ENCODE measurements around the gene BTNL9.

The BTNL9 gene

DNA sequence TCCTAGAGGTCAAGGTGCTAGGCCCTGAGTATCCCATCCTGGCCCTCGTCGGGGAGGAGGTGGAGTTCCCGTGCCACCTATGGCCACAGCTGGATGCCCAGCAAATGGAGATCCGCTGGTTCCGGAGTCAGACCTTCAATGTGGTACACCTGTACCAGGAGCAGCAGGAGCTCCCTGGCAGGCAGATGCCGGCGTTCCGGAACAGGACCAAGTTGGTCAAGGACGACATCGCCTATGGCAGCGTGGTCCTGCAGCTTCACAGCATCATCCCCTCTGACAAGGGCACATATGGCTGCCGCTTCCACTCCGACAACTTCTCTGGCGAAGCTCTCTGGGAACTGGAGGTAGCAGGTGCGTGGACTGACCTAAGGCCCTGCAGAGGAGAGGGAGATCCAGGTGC is 7.9 kb downstream of the BTNL9 start:
- H3K27ac ChIP-seq (ENCODE audit: insufficient read depth in 1 of 2, low read depth in 1 of 2, low read length in 2 of 2, poor library complexity in 1 of 2, severe bottlenecking in 2 of 2), result no peak overlapping the region

GRCh38 chr5:181050016-181050415 is 9.9 kb downstream of the BTNL9 start:
- CTCF ChIA-PET, result no interaction called here

More for the DNA sequence above, 7.9 kb downstream of the BTNL9 start:
- ChIA-PET CTCF (interaction anchor here (0.7 to 0.8 kb wide), 2 partner anchors 123 to 257 kb away, joined by 3 read pairs; no protein-coding TSS in a partner anchor), POLR2A (no interaction called here)
- peaks cover 0 to 8% (median 2%) of the 10 kb centered on the region in 5 experiments for H3K9me3 ChIP-seq (ENCODE audit: control extremely low read depth in 1 of 5, control insufficient read depth in 4 of 5, insufficient read depth in 2 of 5, low read depth in 1 of 5, low read length in 4 of 5)
- peaks cover 3 to 91% (median 17%) of the 10 kb centered on the region in 5 experiments for H3K27me3 ChIP-seq (replicated peaks in 2 of 5; ENCODE audit: control insufficient read depth in 4 of 5, insufficient read depth in 5 of 5, low read length in 4 of 5)
- H3K4me3 ChIP-seq (ENCODE audit: control insufficient read depth in 1 of 7, extremely low read depth in 1 of 7, insufficient read depth in 4 of 7, low read depth in 2 of 7, low read length in 6 of 7), result no peak overlapping the region
- DNase-seq, result no peak
- H3K36me3 ChIP-seq (ENCODE audit: control insufficient read depth in 4 of 4, insufficient read depth in 4 of 4, low read length in 3 of 4), result no peaks in the 10 kb centered on the region
- peaks cover 0 to 5% (median 2%) of the 10 kb centered on the region in 4 experiments for H3K4me1 ChIP-seq (ENCODE audit: control extremely low read depth in 1 of 4, control insufficient read depth in 4 of 4, insufficient read depth in 4 of 4, low read length in 3 of 4)
- WGBS (ENCODE audit: insufficient coverage), result 96% methylated on average over 15 of the region's 15 CpGs

GRCh38 chr5:181051841-181052671 is 12.0 kb downstream of the BTNL9 start:
- CTCF ChIA-PET, result interaction anchor here (0.9 kb wide), 1 partner anchor 36 kb away, joined by 3 read pairs; no protein-coding TSS in a partner anchor

More at GRCh38 chr5:181050016-181050415, 9.9 kb downstream of the BTNL9 start:
- POLR2A ChIA-PET, result no interaction called here
- WGBS (ENCODE audit: insufficient coverage), result 100% methylated on average over 4 of the region's 5 CpGs
- Histone ChIP-seq H3K9me3 (ENCODE audit: control extremely low read depth in 1 of 5, control insufficient read depth in 4 of 5, insufficient read depth in 2 of 5, low read depth in 1 of 5, low read length in 4 of 5) (peaks cover 0 to 8% (median 2%) of the 10 kb centered on the region in 5 experiments), H3K36me3 (ENCODE audit: control insufficient read depth in 4 of 4, insufficient read depth in 4 of 4, low read length in 3 of 4) (no peaks in the 10 kb centered on the region), H3K4me1 (ENCODE audit: control extremely low read depth in 1 of 4, control insufficient read depth in 4 of 4, insufficient read depth in 4 of 4, low read length in 3 of 4) (peaks cover 0 to 15% (median 11%) of the 10 kb centered on the region in 4 experiments), H3K4me3 (ENCODE audit: control insufficient read depth in 1 of 7, extremely low read depth in 1 of 7, insufficient read depth in 4 of 7, low read depth in 2 of 7, low read length in 6 of 7) (no peak overlapping the region), H3K27ac (ENCODE audit: insufficient read depth in 1 of 2, low read depth in 1 of 2, low read length in 2 of 2, poor library complexity in 1 of 2, severe bottlenecking in 2 of 2) (no peak overlapping the region), H3K27me3 (replicated peaks in 2 of 5; ENCODE audit: control insufficient read depth in 4 of 5, insufficient read depth in 5 of 5, low read length in 4 of 5) (peaks cover 5 to 91% (median 33%) of the 10 kb centered on the region in 5 experiments)
- DNase-seq, result no peak

GRCh38 chr5:181052672-181053487 is 12.8 kb downstream of the BTNL9 start:
- H3K4me3 ChIP-seq (ENCODE audit: control insufficient read depth in 1 of 7, extremely low read depth in 1 of 7, insufficient read depth in 4 of 7, low read depth in 2 of 7, low read length in 6 of 7), result peak overlapping the region in 6 of 7 experiments; percentile 1 to 69 (median 48)
- DNase-seq, result peak in 2 of 3 donors; percentile 15 to 45
- peaks cover 0 to 15% (median 11%) of the 10 kb centered on the region in 4 experiments for H3K4me1 ChIP-seq (ENCODE audit: control extremely low read depth in 1 of 4, control insufficient read depth in 4 of 4, insufficient read depth in 4 of 4, low read length in 3 of 4)
- WGBS (ENCODE audit: insufficient coverage), result under 1% methylated on average over 112 of the region's 120 CpGs
- CTCF ChIA-PET, result no interaction called here
- H3K27me3 ChIP-seq (replicated peaks in 2 of 5; ENCODE audit: control insufficient read depth in 4 of 5, insufficient read depth in 5 of 5, low read length in 4 of 5), result peaks cover 20 to 95% (median 48%) of the 10 kb centered on the region in 5 experiments
- POLR2A ChIA-PET, result no interaction called here
- H3K27ac ChIP-seq (ENCODE audit: insufficient read depth in 1 of 2, low read depth in 1 of 2, low read length in 2 of 2, poor library complexity in 1 of 2, severe bottlenecking in 2 of 2), result no peak overlapping the region
- no peaks in the 10 kb centered on the region for H3K36me3 ChIP-seq (ENCODE audit: control insufficient read depth in 4 of 4, insufficient read depth in 4 of 4, low read length in 3 of 4)
- H3K9me3 ChIP-seq (ENCODE audit: control extremely low read depth in 1 of 5, control insufficient read depth in 4 of 5, insufficient read depth in 2 of 5, low read depth in 1 of 5, low read length in 4 of 5), result peaks cover 0 to 8% (median 0%) of the 10 kb centered on the region in 5 experiments

More at GRCh38 chr5:181051841-181052671, 12.0 kb downstream of the BTNL9 start:
- POLR2A ChIA-PET, result interaction anchor here (0.6 kb wide), 1 partner anchor 364 kb away, joined by 3 read pairs; no protein-coding TSS in a partner anchor
- peaks cover 0 to 15% (median 11%) of the 10 kb centered on the region in 4 experiments for H3K4me1 ChIP-seq (ENCODE audit: control extremely low read depth in 1 of 4, control insufficient read depth in 4 of 4, insufficient read depth in 4 of 4, low read length in 3 of 4)
- peak in 2 of 3 donors; percentile 12 to 15 for DNase-seq
- peak overlapping the region in 2 of 7 experiments; percentile 4 to 69 for H3K4me3 ChIP-seq (ENCODE audit: control insufficient read depth in 1 of 7, extremely low read depth in 1 of 7, insufficient read depth in 4 of 7, low read depth in 2 of 7, low read length in 6 of 7)
- H3K9me3 ChIP-seq (ENCODE audit: control extremely low read depth in 1 of 5, control insufficient read depth in 4 of 5, insufficient read depth in 2 of 5, low read depth in 1 of 5, low read length in 4 of 5), result peaks cover 0 to 8% (median 0%) of the 10 kb centered on the region in 5 experiments
- H3K36me3 ChIP-seq (ENCODE audit: control insufficient read depth in 4 of 4, insufficient read depth in 4 of 4, low read length in 3 of 4), result no peaks in the 10 kb centered on the region
- no peak overlapping the region for H3K27ac ChIP-seq (ENCODE audit: insufficient read depth in 1 of 2, low read depth in 1 of 2, low read length in 2 of 2, poor library complexity in 1 of 2, severe bottlenecking in 2 of 2)
- 17% methylated on average over 19 of the region's 27 CpGs for WGBS (ENCODE audit: insufficient coverage)
- H3K27me3 ChIP-seq (replicated peaks in 2 of 5; ENCODE audit: control insufficient read depth in 4 of 5, insufficient read depth in 5 of 5, low read length in 4 of 5), result peaks cover 15 to 92% (median 47%) of the 10 kb centered on the region in 5 experiments

- Histone ChIP-seq H3K4me3 (ENCODE audit: control insufficient read depth in 1 of 7, extremely low read depth in 1 of 7, insufficient read depth in 4 of 7, low read depth in 2 of 7, low read length in 6 of 7) (peak overlapping the region in 5 of 7 experiments; percentile 16 to 69 (median 51)), H3K27me3 (replicated peaks in 2 of 5; ENCODE audit: control insufficient read depth in 4 of 5, insufficient read depth in 5 of 5, low read length in 4 of 5) (peaks cover 26 to 96% (median 51%) of the 10 kb centered on the region in 5 experiments), H3K27ac (ENCODE audit: insufficient read depth in 1 of 2, low read depth in 1 of 2, low read length in 2 of 2, poor library complexity in 1 of 2, severe bottlenecking in 2 of 2) (no peak overlapping the region), H3K4me1 (ENCODE audit: control extremely low read depth in 1 of 4, control insufficient read depth in 4 of 4, insufficient read depth in 4 of 4, low read length in 3 of 4) (peaks cover 0 to 15% (median 11%) of the 10 kb centered on the region in 4 experiments), H3K9me3 (ENCODE audit: control extremely low read depth in 1 of 5, control insufficient read depth in 4 of 5, insufficient read depth in 2 of 5, low read depth in 1 of 5, low read length in 4 of 5) (peaks cover 0 to 8% (median 0%) of the 10 kb centered on the region in 5 experiments), H3K36me3 (ENCODE audit: control insufficient read depth in 4 of 4, insufficient read depth in 4 of 4, low read length in 3 of 4) (no peaks in the 10 kb centered on the region)
- CTCF ChIA-PET, result no interaction called here
- POLR2A ChIA-PET, result interaction anchor here (0.6 kb wide), 1 partner anchor 267 kb away, joined by 3 read pairs; no protein-coding TSS in a partner anchor
- WGBS (ENCODE audit: insufficient coverage), result under 1% methylated on average over 40 of the region's 45 CpGs
- DNase-seq, result peak in 2 of 3 donors; percentile 11 to 20
These were observed 13.5 kb downstream of the BTNL9 start for GRCh38 chr5:181053488-181054121.

DNA sequence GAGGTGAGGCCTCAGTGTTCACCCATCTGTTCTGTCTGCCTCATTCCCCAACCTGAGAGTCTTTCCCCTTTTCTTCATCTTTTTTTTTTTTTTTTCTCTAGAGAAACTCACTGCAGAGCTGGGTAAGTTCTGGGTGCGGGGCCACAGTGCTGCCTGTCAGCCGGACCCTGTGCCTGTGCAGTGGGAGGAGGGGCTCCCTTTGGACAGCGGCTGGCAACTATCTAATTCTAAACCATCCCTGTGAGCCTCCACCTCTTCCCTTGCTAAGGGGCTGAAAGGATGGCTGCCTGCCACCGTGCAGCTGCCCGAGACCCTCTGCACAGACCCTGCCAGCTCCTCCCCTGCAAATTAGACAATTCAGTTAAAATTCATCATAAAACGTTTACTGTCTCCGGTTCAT is 14.1 kb downstream of the BTNL9 start:
- Histone ChIP-seq H3K4me1 (ENCODE audit: control extremely low read depth in 1 of 4, control insufficient read depth in 4 of 4, insufficient read depth in 4 of 4, low read length in 3 of 4) (peaks cover 0 to 17% (median 11%) of the 10 kb centered on the region in 4 experiments), H3K36me3 (ENCODE audit: control insufficient read depth in 4 of 4, insufficient read depth in 4 of 4, low read length in 3 of 4) (no peaks in the 10 kb centered on the region), H3K27me3 (replicated peaks in 2 of 5; ENCODE audit: control insufficient read depth in 4 of 5, insufficient read depth in 5 of 5, low read length in 4 of 5) (peaks cover 26 to 98% (median 51%) of the 10 kb centered on the region in 5 experiments), H3K4me3 (ENCODE audit: control insufficient read depth in 1 of 7, extremely low read depth in 1 of 7, insufficient read depth in 4 of 7, low read depth in 2 of 7, low read length in 6 of 7) (no peak overlapping the region), H3K27ac (ENCODE audit: insufficient read depth in 1 of 2, low read depth in 1 of 2, low read length in 2 of 2, poor library complexity in 1 of 2, severe bottlenecking in 2 of 2) (no peak overlapping the region), H3K9me3 (ENCODE audit: control extremely low read depth in 1 of 5, control insufficient read depth in 4 of 5, insufficient read depth in 2 of 5, low read depth in 1 of 5, low read length in 4 of 5) (peaks cover 0 to 8% (median 0%) of the 10 kb centered on the region in 5 experiments)
- WGBS (ENCODE audit: insufficient coverage), result 29% methylated on average over 4 of the region's 7 CpGs
- POLR2A ChIA-PET, result interaction anchor here (0.6 kb wide), 1 partner anchor 267 kb away, joined by 3 read pairs; no protein-coding TSS in a partner anchor
- CTCF ChIA-PET, result no interaction called here
- DNase-seq, result no peak

All from common myeloid progenitor, CD34-positive (primary cell).